DND-41 (cell line): ENCODE results near the gene IQSEC2.

ENCODE experiments used
- ATAC-seq: fragments of 200-7000 bp; cut with Tn5 transposase; 3 replicates; pipeline ENCODE4 v1.9.1; 2021; ENCODE audit warnings: low read depth; ENCODE audit not compliant: insufficient read depth
- DNase-seq: peaks from one replicate; pipeline ENCODE4 v3.0.0-alpha.2; 2020
- H2AFZ ChIP-seq: 2 replicates; pipeline ENCODE4 v1.6.0; 2012; ENCODE audit warnings: low read depth, low read length
- H3K27ac ChIP-seq: 2 replicates; pipeline ENCODE4 v1.5.1; 2012; ENCODE audit warnings: low read length, inconsistent platforms
- H3K27me3 ChIP-seq: fragments of 200-600 bp; sonication (generic); 2 replicates; pipeline ENCODE4 v1.6.0; 2012; ENCODE audit warnings: low read length, mild to moderate bottlenecking, inconsistent platforms; ENCODE audit not compliant: insufficient read depth, poor library complexity
- H3K36me3 ChIP-seq: 2 replicates; pipeline ENCODE4 v1.5.1; 2012; ENCODE audit warnings: low read length, inconsistent platforms; ENCODE audit not compliant: insufficient read depth
- H3K4me1 ChIP-seq: 2 replicates; pipeline ENCODE4 v1.5.1; 2012; ENCODE audit warnings: mild to moderate bottlenecking, low read length; ENCODE audit not compliant: insufficient read depth
- H3K4me2 ChIP-seq: 2 replicates; pipeline ENCODE4 v1.6.0; 2012; ENCODE audit warnings: mild to moderate bottlenecking, moderate library complexity, low read length, inconsistent platforms; ENCODE audit not compliant: insufficient read depth
- H3K4me3 ChIP-seq, 2 experiments: fragments of 200-600 bp in 1 of 2; shearing (Covaris generic) in 1 of 2; 2 replicates each; pipeline ENCODE4 v1.5.1; 2012 to 2016; ENCODE audit warnings: inconsistent platforms in 2 of 2, low read length in 2 of 2, mild to moderate bottlenecking in 2 of 2, low read depth in 1 of 2, moderate library complexity in 1 of 2
- H3K79me2 ChIP-seq: 2 replicates; pipeline ENCODE4 v1.6.0; 2012; ENCODE audit warnings: low read length, inconsistent platforms; ENCODE audit not compliant: insufficient read depth
- H3K9ac ChIP-seq: 2 replicates; pipeline ENCODE4 v1.6.0; 2012; ENCODE audit warnings: low read depth, mild to moderate bottlenecking, inconsistent platforms, low read length, moderate library complexity
- H3K9me3 ChIP-seq: 2 replicates; pipeline ENCODE4 v1.5.1; 2012; ENCODE audit warnings: low read length, moderate library complexity, mild to moderate bottlenecking, inconsistent platforms; ENCODE audit not compliant: insufficient read depth, severe bottlenecking
- H4K20me1 ChIP-seq: 2 replicates; pipeline ENCODE4 v1.6.0; 2012; ENCODE audit warnings: low read length; ENCODE audit not compliant: insufficient read depth
- CTCF ChIP-seq: IDR thresholded peaks from 2 replicates; pipeline ENCODE4 v1.5.1; 2012; ENCODE audit warnings: borderline replicate concordance, low read length, moderate library complexity, mild to moderate bottlenecking; ENCODE audit not compliant: poor library complexity, severe bottlenecking; ENCODE audit errors: extremely low read depth
- EZH2 ChIP-seq: IDR thresholded peaks from 3 replicates; pipeline ENCODE4 v1.6.1; 2012; ENCODE audit warnings: borderline replicate concordance, low read depth, mild to moderate bottlenecking, moderate library complexity, low read length, inconsistent platforms; ENCODE audit not compliant: severe bottlenecking

The IQSEC2 gene

GRCh38 chrX:53262189-53262917 is 19.0 kb downstream of the IQSEC2 start:
- TF ChIP-seq CTCF (no peak), EZH2 (no peak)
- Histone ChIP-seq H3K4me2 (no peak overlapping the region), H3K9me3 (no peaks in the 10 kb centered on the region), H3K79me2 (no peaks in the 10 kb centered on the region), H2AFZ (no peak overlapping the region), H3K4me3 (no peak overlapping the region), H3K36me3 (no peaks in the 10 kb centered on the region), H3K9ac (no peak overlapping the region), H3K27ac (no peak overlapping the region), H4K20me1 (no peaks in the 10 kb centered on the region), H3K27me3 (peaks cover 9% of the 10 kb centered on the region), H3K4me1 (no peaks in the 10 kb centered on the region)
- ATAC-seq (no peak), DNase-seq (no peak)

- no peak overlapping the region for H2AFZ ChIP-seq
- no peaks in the 10 kb centered on the region for H3K9me3 ChIP-seq
- H4K20me1 ChIP-seq, result no peaks in the 10 kb centered on the region
- ATAC-seq, result no peak
- TF ChIP-seq EZH2 (no peak), CTCF (no peak)
- DNase-seq, result no peak
- no peaks in the 10 kb centered on the region for H3K79me2 ChIP-seq
- no peak overlapping the region for H3K4me3 ChIP-seq
- peaks cover 9% of the 10 kb centered on the region for H3K27me3 ChIP-seq
- H3K9ac ChIP-seq, result no peak overlapping the region
- H3K36me3 ChIP-seq, result no peaks in the 10 kb centered on the region
- H3K4me1 ChIP-seq, result no peaks in the 10 kb centered on the region
- no peak overlapping the region for H3K4me2 ChIP-seq
- H3K27ac ChIP-seq, result no peak overlapping the region
These were observed 19.9 kb downstream of the IQSEC2 start for GRCh38 chrX:53261355-53261972.

GRCh38 chrX:53260836-53261235 is 20.5 kb downstream of the IQSEC2 start:
- Histone ChIP-seq H3K4me3 (no peak overlapping the region), H3K79me2 (no peaks in the 10 kb centered on the region), H3K4me2 (no peak overlapping the region), H2AFZ (no peak overlapping the region), H3K27me3 (peaks cover 6% of the 10 kb centered on the region), H3K27ac (no peak overlapping the region), H3K9ac (no peak overlapping the region), H3K9me3 (no peaks in the 10 kb centered on the region), H4K20me1 (no peaks in the 10 kb centered on the region), H3K36me3 (no peaks in the 10 kb centered on the region), H3K4me1 (no peaks in the 10 kb centered on the region)
- ATAC-seq (no peak), DNase-seq (no peak)
- TF ChIP-seq EZH2, result no peak
- no peak for TF ChIP-seq CTCF
